ENCODE data around the gene USP49. TPM values are rescaled to one million over a fixed set of nuclear protein-coding genes. Genes with fewer than 3 reads are reported as not detected.
"Not testable (repeated sequence)": the region's sequence is repeated elsewhere in the genome, so short reads cannot be mapped to it uniquely, and the experiment has no call there.

Gene USP49
- total RNA-seq, 4 donors from 2014 or later = 6.5 to 13.8 (median 8.8) TPM

DNA sequence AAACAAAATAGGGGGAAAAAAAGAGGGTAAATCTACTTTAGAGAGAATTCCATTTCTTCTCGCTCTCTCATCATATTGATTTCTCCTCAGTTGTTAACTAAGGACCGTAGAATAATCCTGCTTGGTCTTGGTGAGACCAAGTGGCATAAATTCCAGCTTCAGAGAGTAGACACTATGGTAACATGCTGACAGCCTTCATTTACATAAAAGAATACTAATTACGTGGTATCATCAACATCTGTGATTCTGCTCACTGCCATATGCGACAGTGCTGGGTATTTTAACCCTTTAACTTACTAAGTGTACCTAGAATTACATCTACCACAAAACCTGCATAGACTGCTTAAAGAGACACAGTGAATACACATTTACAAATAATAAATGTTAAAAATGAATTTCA lies 80.5 kb downstream of the USP49 start:
- 70 to 74% methylated on average over 4 of the region's 4 CpGs for WGBS, 2 donors
- DNase-seq (ENCODE audit: low spot score in 2 of 2) = no peak

DNA sequence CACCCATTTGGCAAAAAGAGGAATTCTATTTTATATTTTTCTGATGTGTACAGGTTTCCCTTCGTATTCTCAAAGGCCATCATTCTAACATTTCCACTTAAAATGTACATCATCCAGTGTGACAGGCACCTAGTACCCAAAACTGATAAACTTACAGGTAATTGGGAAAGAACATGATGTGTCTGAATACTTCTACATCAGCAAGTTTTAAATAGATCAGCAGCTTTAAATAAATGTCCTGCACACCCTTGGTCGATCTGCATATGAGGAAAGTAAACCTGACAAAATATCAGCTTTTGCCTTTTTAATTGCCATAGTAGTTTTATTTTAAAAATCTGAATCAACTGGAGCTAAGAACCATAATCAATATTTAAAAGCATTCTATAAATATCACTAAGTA lies 81.2 kb downstream of the USP49 start:
- Histone ChIP-seq H3K4me1 (no peaks in the 10 kb centered on the region), H3K27me3 (no peaks in the 10 kb centered on the region), H3K36me3 (no peaks in the 10 kb centered on the region), H3K4me3 (no peak overlapping the region), H3K27ac (no peak overlapping the region), H3K9me3 (no peaks in the 10 kb centered on the region)
- WGBS, 2 donors = 91 to 94% methylated on average over 2 of the region's 2 CpGs
- DNase-seq (ENCODE audit: low spot score in 2 of 2) = no peak
- TF ChIP-seq EP300 (IDR thresholded peaks at IDR 0.05) (no peak), POLR2A (IDR thresholded peaks at IDR 0.05) (no peak)
- TF ChIP-seq, protein P1, sequence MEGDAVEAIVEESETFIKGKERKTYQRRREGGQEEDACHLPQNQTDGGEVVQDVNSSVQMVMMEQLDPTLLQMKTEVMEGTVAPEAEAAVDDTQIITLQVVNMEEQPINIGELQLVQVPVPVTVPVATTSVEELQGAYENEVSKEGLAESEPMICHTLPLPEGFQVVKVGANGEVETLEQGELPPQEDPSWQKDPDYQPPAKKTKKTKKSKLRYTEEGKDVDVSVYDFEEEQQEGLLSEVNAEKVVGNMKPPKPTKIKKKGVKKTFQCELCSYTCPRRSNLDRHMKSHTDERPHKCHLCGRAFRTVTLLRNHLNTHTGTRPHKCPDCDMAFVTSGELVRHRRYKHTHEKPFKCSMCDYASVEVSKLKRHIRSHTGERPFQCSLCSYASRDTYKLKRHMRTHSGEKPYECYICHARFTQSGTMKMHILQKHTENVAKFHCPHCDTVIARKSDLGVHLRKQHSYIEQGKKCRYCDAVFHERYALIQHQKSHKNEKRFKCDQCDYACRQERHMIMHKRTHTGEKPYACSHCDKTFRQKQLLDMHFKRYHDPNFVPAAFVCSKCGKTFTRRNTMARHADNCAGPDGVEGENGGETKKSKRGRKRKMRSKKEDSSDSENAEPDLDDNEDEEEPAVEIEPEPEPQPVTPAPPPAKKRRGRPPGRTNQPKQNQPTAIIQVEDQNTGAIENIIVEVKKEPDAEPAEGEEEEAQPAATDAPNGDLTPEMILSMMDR (IDR thresholded peaks at IDR 0.05) = no peak

More for the DNA sequence above, 80.5 kb downstream of the USP49 start:
- Histone ChIP-seq H3K27ac (no peak overlapping the region), H3K4me3 (no peak overlapping the region), H3K9me3 (no peaks in the 10 kb centered on the region), H3K36me3 (no peaks in the 10 kb centered on the region), H3K27me3 (no peaks in the 10 kb centered on the region), H3K4me1 (no peaks in the 10 kb centered on the region)
- no peak for TF ChIP-seq EP300 (IDR thresholded peaks at IDR 0.05)
- no peak for TF ChIP-seq POLR2A (IDR thresholded peaks at IDR 0.05)
- TF ChIP-seq, protein P1 (IDR thresholded peaks at IDR 0.05) = no peak

DNA sequence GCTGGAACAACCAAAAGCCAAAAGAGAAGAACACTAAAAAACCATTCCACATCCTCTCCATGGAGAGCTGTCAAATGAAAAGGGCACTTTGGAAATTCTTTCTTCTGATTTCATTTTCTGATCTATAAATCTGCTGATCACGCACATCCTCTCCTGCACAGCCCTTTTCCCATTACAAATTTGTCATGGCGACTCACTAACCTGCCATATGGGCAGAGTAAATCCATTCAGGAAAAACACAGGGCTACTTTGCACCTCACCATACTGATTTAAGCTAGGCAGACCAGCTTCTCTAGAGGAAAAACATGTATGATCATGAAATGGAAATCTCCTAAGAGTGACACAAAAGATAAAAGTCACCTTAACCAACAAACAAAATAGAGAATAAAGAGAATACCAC lies 81.7 kb downstream of the USP49 start:
- Histone ChIP-seq H3K9me3 (no peaks in the 10 kb centered on the region), H3K36me3 (no peaks in the 10 kb centered on the region), H3K27ac (no peak overlapping the region), H3K27me3 (no peaks in the 10 kb centered on the region), H3K4me1 (no peaks in the 10 kb centered on the region), H3K4me3 (no peak overlapping the region)
- 90 to 97% methylated on average over 2 of the region's 2 CpGs for WGBS, 2 donors
- TF ChIP-seq, protein P1 (IDR thresholded peaks at IDR 0.05) = no peak
- TF ChIP-seq POLR2A (IDR thresholded peaks at IDR 0.05) (no peak), EP300 (IDR thresholded peaks at IDR 0.05) (no peak)
- no peak for DNase-seq (ENCODE audit: low spot score in 2 of 2)

DNA sequence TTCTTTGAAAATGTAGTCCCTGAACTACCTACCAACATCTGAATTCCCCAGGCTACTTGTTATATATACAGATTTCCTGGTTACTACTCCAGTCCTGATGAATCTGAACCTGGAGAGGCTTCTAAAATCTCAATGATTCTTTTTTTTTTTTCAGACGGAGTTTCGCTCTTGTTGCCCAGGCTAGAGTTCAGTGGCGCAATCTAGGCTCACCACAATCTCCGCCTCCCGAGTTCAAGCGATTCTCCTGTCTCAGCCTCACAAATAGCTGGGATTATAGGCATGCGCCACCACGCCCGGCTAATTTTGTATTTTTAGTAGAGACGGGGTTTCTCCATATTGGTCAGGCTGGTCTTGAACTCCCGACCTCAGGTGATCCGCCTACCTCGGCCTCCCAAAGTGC lies 83.2 kb downstream of the USP49 start:
- not testable (repeated sequence) for H3K4me1 ChIP-seq; H3K9me3 ChIP-seq; H3K4me3 ChIP-seq; H3K36me3 ChIP-seq; DNase-seq (ENCODE audit: low spot score in 2 of 2); H3K27me3 ChIP-seq; H3K27ac ChIP-seq
- WGBS, 2 donors = 95 to 97% methylated on average over 13 of the region's 13 CpGs

DNA sequence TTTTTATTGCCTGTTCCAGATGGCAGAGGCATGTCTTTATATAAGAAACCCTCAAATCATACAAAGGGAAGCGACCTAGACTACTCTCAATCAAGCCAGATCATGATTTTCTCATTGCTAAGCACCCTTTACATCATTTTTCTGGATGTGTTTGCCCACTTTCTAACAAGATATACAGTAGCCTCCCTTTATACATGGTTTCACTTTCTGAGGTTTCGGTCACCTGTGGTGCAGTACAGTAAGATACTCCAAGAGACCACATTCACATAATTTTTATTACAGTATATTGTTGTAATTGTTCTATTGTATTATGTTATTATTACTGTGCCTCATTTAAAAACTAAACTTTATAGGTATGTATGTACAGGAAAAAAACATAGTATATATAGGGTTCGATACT lies 84.1 kb downstream of the USP49 start:
- no peak for DNase-seq (ENCODE audit: low spot score in 2 of 2)
- 90 to 93% methylated on average over 3 of the region's 3 CpGs for WGBS, 2 donors

More for the DNA sequence above, 84.1 kb downstream of the USP49 start:
- no peaks in the 10 kb centered on the region for H3K27me3 ChIP-seq
- H3K27ac ChIP-seq = no peak overlapping the region
- TF ChIP-seq EP300 (IDR thresholded peaks at IDR 0.05) (no peak), POLR2A (IDR thresholded peaks at IDR 0.05) (no peak)
- TF ChIP-seq, protein P1 (IDR thresholded peaks at IDR 0.05) = no peak
- no peaks in the 10 kb centered on the region for H3K9me3 ChIP-seq
- no peak overlapping the region for H3K4me3 ChIP-seq
- no peaks in the 10 kb centered on the region for H3K4me1 ChIP-seq
- peaks cover 0 to 6% (median 0%) of the 10 kb centered on the region in 3 donors for H3K36me3 ChIP-seq
